IMR-90 (cell line): ENCODE data around the gene TMEM43. TPM values are rescaled to one million over a fixed set of nuclear protein-coding genes. Genes with fewer than 3 reads are reported as not detected.

ENCODE experiments used
- ATAC-seq: fragments of 200-7000 bp; cut with Tn5 transposase; 2 replicates; pipeline ENCODE4 v1.9.1; 2020; ENCODE audit warnings: low read depth, mild to moderate bottlenecking, moderate library complexity
- BruUV-seq: library from RNA; stranded (reverse); fragments of 400-500 nt; replicated peaks from 2 replicates; lab custom pipeline; 2021; lab: Mats Ljungman, UMichigan
- CTCF ChIA-PET: fragments of 300-600 bp; formaldehyde crosslinking; extraction: SDS; loops from one replicate; lab custom pipeline; 2021; ENCODE audit warnings: antibody characterized with exemption; lab: Yijun Ruan, JAX
- POLR2A ChIA-PET: fragments of 300-600 bp; sonication (Branson Sonifier 250); formaldehyde crosslinking; loops from one replicate; lab custom pipeline; 2022; ENCODE audit warnings: antibody characterized with exemption; ENCODE audit not compliant: unreplicated experiment; lab: Charles Lee
- DNase-seq: peaks from one replicate; pipeline ENCODE4 v3.0.0; 2013
- H2AFZ ChIP-seq: replicated peaks from 2 replicates; pipeline ENCODE3; 2013; ENCODE audit warnings: low read length, mild to moderate bottlenecking; ENCODE audit not compliant: poor library complexity
- H2AK5ac ChIP-seq: 2 replicates; pipeline ENCODE4 v1.6.1; 2013; ENCODE audit warnings: low read depth, low read length, inconsistent platforms
- H2AK9ac ChIP-seq: replicated peaks from 2 replicates; pipeline ENCODE3; 2013; ENCODE audit warnings: mild to moderate bottlenecking, low read depth, low read length, moderate library complexity; ENCODE audit not compliant: poor library complexity
- H2BK120ac ChIP-seq: 2 replicates; pipeline ENCODE4 v1.6.1; 2013; ENCODE audit warnings: low read depth, low read length, inconsistent platforms
- H2BK15ac ChIP-seq: 3 replicates; pipeline ENCODE4 v1.6.1; 2013; ENCODE audit warnings: low read depth, low read length, inconsistent platforms
- H2BK20ac ChIP-seq: 2 replicates; pipeline ENCODE4 v1.6.1; 2013; ENCODE audit warnings: low read depth, mild to moderate bottlenecking, inconsistent platforms, low read length, moderate library complexity
- H2BK5ac ChIP-seq: 2 replicates; pipeline ENCODE4 v1.6.1; 2013; ENCODE audit warnings: mild to moderate bottlenecking, low read depth, low read length, inconsistent platforms; ENCODE audit not compliant: poor library complexity, severe bottlenecking
- H3K14ac ChIP-seq: replicated peaks from 2 replicates; pipeline ENCODE4 v1.6.1; 2013; ENCODE audit warnings: low read depth, low read length, inconsistent platforms
- H3K18ac ChIP-seq: 2 replicates; pipeline ENCODE4 v1.6.1; 2013; ENCODE audit warnings: low read depth, low read length, control low read depth
- H3K23ac ChIP-seq: 2 replicates; pipeline ENCODE4 v1.6.1; 2013; ENCODE audit warnings: low read depth, low read length, inconsistent platforms
- H3K27ac ChIP-seq: 2 replicates; pipeline ENCODE4 v1.5.1; 2013; ENCODE audit warnings: mild to moderate bottlenecking, control low read depth, low read length; ENCODE audit not compliant: insufficient read depth
- H3K27me3 ChIP-seq: 2 replicates; pipeline ENCODE4 v1.6.1; 2013; ENCODE audit warnings: low read length; ENCODE audit not compliant: control insufficient read depth, insufficient read depth
- H3K36me3 ChIP-seq: 2 replicates; pipeline ENCODE4 v1.6.1; 2013; ENCODE audit warnings: low read length, mixed read lengths; ENCODE audit not compliant: control insufficient read depth, insufficient read depth
- H3K4ac ChIP-seq: 2 replicates; pipeline ENCODE4 v1.6.1; 2013; ENCODE audit warnings: low read depth, low read length, inconsistent platforms
- H3K4me1 ChIP-seq: 2 replicates; pipeline ENCODE4 v1.6.1; 2013; ENCODE audit warnings: low read length, mixed read lengths; ENCODE audit not compliant: control insufficient read depth, insufficient read depth
- H3K4me2 ChIP-seq: 2 replicates; pipeline ENCODE4 v1.6.1; 2013; ENCODE audit warnings: low read depth, mild to moderate bottlenecking, control low read depth, low read length, moderate library complexity
- H3K4me3 ChIP-seq: 2 replicates; pipeline ENCODE4 v1.5.1; 2013; ENCODE audit warnings: low read depth, mild to moderate bottlenecking, control low read depth, low read length, moderate library complexity; ENCODE audit not compliant: insufficient read depth
- H3K56ac ChIP-seq: 2 replicates; pipeline ENCODE4 v1.6.1; 2013; ENCODE audit warnings: low read length, inconsistent platforms; ENCODE audit not compliant: insufficient read depth; ENCODE audit errors: extremely low read depth
- H3K79me1 ChIP-seq, 2 experiments: 2 replicates each; pipeline ENCODE4 v1.6.1; 2013; ENCODE audit warnings: low read length in 2 of 2, inconsistent platforms in 1 of 2, low read depth in 1 of 2
- H3K9ac ChIP-seq: 2 replicates; pipeline ENCODE4 v1.6.1; 2013; ENCODE audit warnings: low read depth, low read length, control low read depth
- H3K9me1 ChIP-seq: 2 replicates; pipeline ENCODE4 v1.6.1; 2013; ENCODE audit warnings: low read length, inconsistent platforms; ENCODE audit not compliant: insufficient read depth
- H3K9me3 ChIP-seq: 2 replicates; pipeline ENCODE4 v1.6.1; 2013; ENCODE audit warnings: low read length; ENCODE audit not compliant: control insufficient read depth, insufficient read depth
- H4K20me1 ChIP-seq: 2 replicates; pipeline ENCODE4 v1.6.1; 2013; ENCODE audit warnings: low read length, inconsistent platforms; ENCODE audit not compliant: insufficient read depth
- H4K5ac ChIP-seq: 2 replicates; pipeline ENCODE4 v1.6.1; 2013; ENCODE audit warnings: mild to moderate bottlenecking, low read depth, low read length, control low read depth
- H4K8ac ChIP-seq, 2 experiments: 2 replicates each; pipeline ENCODE4 v1.6.1; 2013; ENCODE audit warnings: low read depth in 2 of 2, low read length in 2 of 2, control low read depth in 1 of 2, inconsistent platforms in 1 of 2
- H4K91ac ChIP-seq: 2 replicates; pipeline ENCODE4 v1.6.1; 2013; ENCODE audit warnings: low read depth, low read length, inconsistent platforms; ENCODE audit not compliant: insufficient read depth
- BHLHE40 ChIP-seq: fragments of 150-350 bp; IDR thresholded peaks from 2 replicates; pipeline ENCODE4 v1.6.1; 2016; ENCODE audit warnings: mild to moderate bottlenecking, low read depth, low read length
- CEBPB ChIP-seq: IDR thresholded peaks from 2 replicates; pipeline ENCODE4 v1.6.1; 2012; ENCODE audit warnings: low read depth, low read length, improper control_type of control experiment
- CHD1 ChIP-seq: IDR thresholded peaks from 2 replicates; pipeline ENCODE4 v1.6.1; 2012; ENCODE audit warnings: low read depth, low read length, improper control_type of control experiment
- ELK1 ChIP-seq: fragments of 150-350 bp; IDR thresholded peaks from 2 replicates; pipeline ENCODE4 v1.6.1; 2016; ENCODE audit warnings: low read depth, mild to moderate bottlenecking, low read length, moderate library complexity, borderline replicate concordance
- FOS ChIP-seq: fragments of 150-350 bp; IDR thresholded peaks from 2 replicates; pipeline ENCODE4 v1.6.1; 2016; ENCODE audit warnings: low read depth, low read length
- MAFK ChIP-seq: IDR thresholded peaks from 2 replicates; pipeline ENCODE4 v1.6.1; 2012; ENCODE audit warnings: low read depth, low read length, improper control_type of control experiment
- MAZ ChIP-seq: IDR thresholded peaks from 2 replicates; pipeline ENCODE4 v1.6.1; 2012; ENCODE audit warnings: low read depth, mild to moderate bottlenecking, low read length, improper control_type of control experiment, moderate library complexity, borderline replicate concordance
- MXI1 ChIP-seq: IDR thresholded peaks from 2 replicates; pipeline ENCODE4 v1.6.1; 2012; ENCODE audit warnings: low read depth, mild to moderate bottlenecking, low read length, moderate library complexity, borderline replicate concordance
- NFE2L2 ChIP-seq: fragments of 150-350 bp; IDR thresholded peaks from 2 replicates; pipeline ENCODE4 v1.6.1; 2016; ENCODE audit warnings: low read depth, mild to moderate bottlenecking, low read length
- POLR2A ChIP-seq: IDR thresholded peaks from 2 replicates; pipeline ENCODE4 v1.6.1; 2012; ENCODE audit warnings: mild to moderate bottlenecking, low read depth, low read length
- RAD21 ChIP-seq: IDR thresholded peaks from 2 replicates; pipeline ENCODE4 v1.6.1; 2012; ENCODE audit warnings: low read length, improper control_type of control experiment
- RCOR1 ChIP-seq: IDR thresholded peaks from 2 replicates; pipeline ENCODE4 v1.6.1; 2012; ENCODE audit warnings: mild to moderate bottlenecking, low read length, improper control_type of control experiment; ENCODE audit not compliant: insufficient replicate concordance
- RFX5 ChIP-seq: IDR thresholded peaks from 2 replicates; pipeline ENCODE4 v1.8.0; 2012; ENCODE audit warnings: low read depth, mild to moderate bottlenecking, low read length, moderate library complexity
- SMC3 ChIP-seq: fragments of 150-350 bp; IDR thresholded peaks from 2 replicates; pipeline ENCODE4 v1.6.1; 2016; ENCODE audit warnings: low read depth, mild to moderate bottlenecking, antibody characterized with exemption, low read length, moderate library complexity
- USF2 ChIP-seq: fragments of 150-350 bp; IDR thresholded peaks from 2 replicates; pipeline ENCODE4 v1.6.1; 2017; ENCODE audit warnings: mild to moderate bottlenecking, antibody characterized with exemption, low read length, low read depth
- WGBS, 2 experiments: methylation state at CpG; one replicate each; pipeline versions ENCODE4 v1.1.5 to v1.1.7; 2013; ENCODE audit warnings: missing lambda C conversion rate in 2 of 2; ENCODE audit not compliant: insufficient read length in 1 of 2; ENCODE audit errors: extremely low coverage in 2 of 2; 5-methylcytosine and 5-hydroxymethylcytosine counted together
- dilution Hi-C: fragments of 300-500 bp; cut with HindIII; formaldehyde crosslinking; loops from one replicate; pipeline ENCODE4 v1.14.3; 2018; ENCODE audit warnings: low sequenced_read_pairs; ENCODE audit not compliant: unreplicated experiment
- in situ Hi-C: fragments of 300-500 bp; cut with MboI; formaldehyde crosslinking; loops from 3 replicates; pipeline ENCODE4 v1.14.3; 2019; ENCODE audit warnings: low sequenced_read_pairs, inconsistent platforms, mixed read lengths
- intact Hi-C: fragments of 100-400 bp; cut with micrococcal nuclease; formaldehyde crosslinking; loops from 2 replicates; pipeline ENCODE4 v1.10.0; 2022
- polyA plus RNA-seq, 3 experiments: library from polyadenylated mRNA; depleted of rRNA; stranded (reverse); fragments of >200 nt; gene quantifications; 2 replicates each; pipeline ENCODE4 v1.2.3, GENCODE V29; 2012; ENCODE audit warnings: low replicate concordance in 1 of 3
- total RNA-seq: library from RNA; depleted of rRNA; stranded (reverse); fragments of >200 nt; gene quantifications from 2 replicates; pipeline ENCODE4 v1.2.3, GENCODE V29; 2012
- TF ChIP-seq, protein P1 (sequence below): conservative IDR thresholded peaks from 2 replicates; pipeline ENCODE4 v1.5.1; 2012; ENCODE audit warnings: mild to moderate bottlenecking, low read depth, low read length, improper control_type of control experiment

The TMEM43 gene
- total and polyA plus RNA-seq, 2 of the 4 experiments (the other 2 are of a cell fraction) = 109 to 114 TPM

- Histone ChIP-seq H3K9ac (no peak overlapping the region), H3K4ac (no peak overlapping the region), H3K4me3 (no peak overlapping the region), H3K4me1 (peaks cover 13% of the 10 kb centered on the region), H3K14ac (no peak overlapping the region), H2BK15ac (no peak overlapping the region), H3K18ac (no peak overlapping the region), H3K27ac (no peak overlapping the region), H4K91ac (no peak overlapping the region), H2AK5ac (no peak overlapping the region), H2AFZ (no peak overlapping the region), H2AK9ac (no peak overlapping the region), H2BK5ac (no peak overlapping the region), H2BK120ac (no peak overlapping the region), H3K9me3 (no peaks in the 10 kb centered on the region), H4K8ac (no peak overlapping the region), H3K4me2 (no peak overlapping the region), H3K9me1 (peaks cover 27% of the 10 kb centered on the region), H4K5ac (no peak overlapping the region), H2BK20ac (no peak overlapping the region), H3K79me1 (peaks cover 25 to 73% of the 10 kb centered on the region in 2 experiments), H3K36me3 (peaks cover 54% of the 10 kb centered on the region), H3K23ac (no peak overlapping the region), H3K56ac (no peak overlapping the region), H3K27me3 (no peaks in the 10 kb centered on the region), H4K20me1 (peaks cover 32% of the 10 kb centered on the region)
- DNase-seq = no peak
- ChIA-PET CTCF (no interaction called here), POLR2A (no interaction called here)
- dilution Hi-C loops (no loop called here), in situ Hi-C loops (loop anchor here (25.0 kb wide), 1 partner anchor 91 kb away; no protein-coding TSS in a partner anchor), intact Hi-C loops (loop anchor here (5.0 kb wide), 1 partner anchor 339 kb away; no protein-coding TSS in a partner anchor)
- TF ChIP-seq MXI1 = no peak
- TF ChIP-seq USF2 = no peak
- TF ChIP-seq BHLHE40 = no peak
- TF ChIP-seq CEBPB = no peak
- TF ChIP-seq CHD1 = no peak
- no peak for TF ChIP-seq RFX5
- TF ChIP-seq POLR2A = no peak
- TF ChIP-seq MAFK = no peak
- TF ChIP-seq, protein P1, sequence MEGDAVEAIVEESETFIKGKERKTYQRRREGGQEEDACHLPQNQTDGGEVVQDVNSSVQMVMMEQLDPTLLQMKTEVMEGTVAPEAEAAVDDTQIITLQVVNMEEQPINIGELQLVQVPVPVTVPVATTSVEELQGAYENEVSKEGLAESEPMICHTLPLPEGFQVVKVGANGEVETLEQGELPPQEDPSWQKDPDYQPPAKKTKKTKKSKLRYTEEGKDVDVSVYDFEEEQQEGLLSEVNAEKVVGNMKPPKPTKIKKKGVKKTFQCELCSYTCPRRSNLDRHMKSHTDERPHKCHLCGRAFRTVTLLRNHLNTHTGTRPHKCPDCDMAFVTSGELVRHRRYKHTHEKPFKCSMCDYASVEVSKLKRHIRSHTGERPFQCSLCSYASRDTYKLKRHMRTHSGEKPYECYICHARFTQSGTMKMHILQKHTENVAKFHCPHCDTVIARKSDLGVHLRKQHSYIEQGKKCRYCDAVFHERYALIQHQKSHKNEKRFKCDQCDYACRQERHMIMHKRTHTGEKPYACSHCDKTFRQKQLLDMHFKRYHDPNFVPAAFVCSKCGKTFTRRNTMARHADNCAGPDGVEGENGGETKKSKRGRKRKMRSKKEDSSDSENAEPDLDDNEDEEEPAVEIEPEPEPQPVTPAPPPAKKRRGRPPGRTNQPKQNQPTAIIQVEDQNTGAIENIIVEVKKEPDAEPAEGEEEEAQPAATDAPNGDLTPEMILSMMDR = no peak
- no peak for TF ChIP-seq ELK1
- TF ChIP-seq RAD21 = no peak
- no peak for TF ChIP-seq SMC3
- no peak for TF ChIP-seq RCOR1
- no peak for TF ChIP-seq FOS
- no peak for TF ChIP-seq NFE2L2
- no peak for TF ChIP-seq MAZ
- ATAC-seq = no peak
- no CpG with 5 or more reads among the region's 5 CpGs for WGBS, 2 experiments
- BruUV-seq = no TSS peak
Measured at GRCh38 chr3:14128724-14129123, 3.9 kb downstream of the TMEM43 start.
